ENCODE measurements around the gene CC2D1A.

DNA sequence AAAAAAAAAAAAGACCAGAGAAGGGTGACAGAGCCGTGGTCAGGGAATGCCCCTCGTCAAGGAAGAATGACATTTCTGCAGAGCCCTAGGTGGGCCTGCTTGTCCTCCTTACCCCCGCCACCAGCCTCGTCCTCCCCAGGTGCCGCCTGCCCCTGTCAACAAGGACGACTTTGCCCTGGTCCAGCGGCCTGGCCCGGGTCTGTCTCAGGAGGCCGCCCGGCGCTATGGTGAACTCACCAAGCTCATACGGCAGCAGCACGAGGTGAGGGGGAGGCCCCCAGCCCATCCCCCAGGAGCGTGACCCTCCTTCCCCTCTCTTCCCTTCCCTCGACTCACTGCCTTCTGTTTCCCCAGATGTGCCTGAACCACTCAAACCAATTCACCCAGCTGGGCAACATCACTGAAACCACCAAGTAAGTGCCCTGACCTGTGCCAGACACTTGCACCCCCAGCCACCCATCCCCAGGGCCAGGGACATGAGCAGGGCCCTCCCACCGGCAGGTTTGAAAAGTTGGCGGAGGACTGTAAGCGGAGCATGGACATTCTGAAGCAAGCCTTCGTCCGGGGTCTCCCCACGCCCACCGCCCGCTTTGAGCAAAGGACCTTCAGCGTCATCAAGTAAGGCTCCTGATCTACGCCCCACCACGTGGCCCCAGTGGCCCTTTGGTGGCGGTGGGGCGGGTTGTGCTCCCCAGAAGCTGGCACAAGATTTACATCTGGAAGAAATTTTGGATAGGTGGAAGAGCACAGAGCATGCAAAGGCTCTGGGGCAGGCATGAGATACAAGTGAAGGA, 17.4 kb downstream of the CC2D1A start:
- TF ChIP-seq, protein P1, sequence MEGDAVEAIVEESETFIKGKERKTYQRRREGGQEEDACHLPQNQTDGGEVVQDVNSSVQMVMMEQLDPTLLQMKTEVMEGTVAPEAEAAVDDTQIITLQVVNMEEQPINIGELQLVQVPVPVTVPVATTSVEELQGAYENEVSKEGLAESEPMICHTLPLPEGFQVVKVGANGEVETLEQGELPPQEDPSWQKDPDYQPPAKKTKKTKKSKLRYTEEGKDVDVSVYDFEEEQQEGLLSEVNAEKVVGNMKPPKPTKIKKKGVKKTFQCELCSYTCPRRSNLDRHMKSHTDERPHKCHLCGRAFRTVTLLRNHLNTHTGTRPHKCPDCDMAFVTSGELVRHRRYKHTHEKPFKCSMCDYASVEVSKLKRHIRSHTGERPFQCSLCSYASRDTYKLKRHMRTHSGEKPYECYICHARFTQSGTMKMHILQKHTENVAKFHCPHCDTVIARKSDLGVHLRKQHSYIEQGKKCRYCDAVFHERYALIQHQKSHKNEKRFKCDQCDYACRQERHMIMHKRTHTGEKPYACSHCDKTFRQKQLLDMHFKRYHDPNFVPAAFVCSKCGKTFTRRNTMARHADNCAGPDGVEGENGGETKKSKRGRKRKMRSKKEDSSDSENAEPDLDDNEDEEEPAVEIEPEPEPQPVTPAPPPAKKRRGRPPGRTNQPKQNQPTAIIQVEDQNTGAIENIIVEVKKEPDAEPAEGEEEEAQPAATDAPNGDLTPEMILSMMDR (IDR thresholded peaks at IDR 0.05) = no peak
- TF ChIP-seq POLR2A (IDR thresholded peaks at IDR 0.05) = no peak
